HCT116 (cell line): ENCODE results near the gene IL6ST. TPM values are rescaled to one million over a fixed set of nuclear protein-coding genes. Genes with fewer than 3 reads are reported as not detected.

Experiments
- ATAC-seq: fragments of 200-7000 bp; cut with Tn5 transposase; 2 replicates; pipeline ENCODE4 v1.9.1; 2020; ENCODE audit warnings: mild to moderate bottlenecking, moderate library complexity
- BruUV-seq: library from RNA; stranded (reverse); fragments of 400-500 nt; replicated peaks from 2 replicates; lab custom pipeline; 2021; lab: Mats Ljungman, UMichigan
- CTCF ChIA-PET: fragments of 300-600 bp; sonication (Branson Sonifier 250); formaldehyde crosslinking; loops from one replicate; lab custom pipeline; 2021; ENCODE audit warnings: antibody characterized with exemption; lab: Charles Lee
- POLR2A ChIA-PET: fragments of 300-600, 350-600 bp; sonication (Branson Sonifier 250); formaldehyde crosslinking; loops from one replicate; lab custom pipeline; 2021; ENCODE audit warnings: antibody characterized with exemption; lab: Charles Lee
- RAD21 ChIA-PET, 2 experiments: fragments of 300-600 bp; sonication (Branson Sonifier 250); formaldehyde crosslinking; loops; one replicate each; lab custom pipeline; 2023; ENCODE audit warnings: low total read pairs in 2 of 2; ENCODE audit not compliant: uncharacterized antibody in 2 of 2, unreplicated experiment in 2 of 2, low non-redundant PET in 1 of 2; lab: Charles Lee
- DNase-seq: peaks from one replicate; pipeline ENCODE4 v3.0.0-alpha.2; 2010; ENCODE audit warnings: low read depth, low spot score
- H2AFZ ChIP-seq: fragments of 200-600 bp; shearing (Covaris generic), sonication (generic); 2 replicates; pipeline ENCODE4 v1.6.1; 2017; ENCODE audit warnings: low read depth, mixed run types, mixed read lengths, antibody characterized with exemption, low read length; ENCODE audit not compliant: poor library complexity, severe bottlenecking
- H3K27ac ChIP-seq: 2 replicates; pipeline ENCODE4 v1.5.1; 2012; ENCODE audit warnings: low read depth, low read length
- H3K27me3 ChIP-seq: fragments of 200-600 bp; sonication (generic); 2 replicates; pipeline ENCODE4 v1.6.1; 2016; ENCODE audit warnings: mixed run types, low read length, mixed read lengths; ENCODE audit not compliant: insufficient read depth
- H3K36me3 ChIP-seq, 2 experiments: fragments of 200-500 bp in 1 of 2; fragments of 200-600 bp in 1 of 2; sonication (Bioruptor generic) in 1 of 2; sonication (generic) in 1 of 2; 2 replicates each; pipeline versions ENCODE4 v1.5.1 to v1.6.1; 2014 to 2016; ENCODE audit warnings: low read length in 2 of 2, inconsistent platforms in 1 of 2, mixed read lengths in 1 of 2, mixed run types in 1 of 2; ENCODE audit not compliant: insufficient read depth in 2 of 2, control insufficient read depth in 1 of 2
- H3K4me1 ChIP-seq, 2 experiments: fragments of 200-600 bp in 1 of 2; sonication (generic) in 1 of 2; 2 replicates each; pipeline versions ENCODE4 v1.5.1 to v1.6.1; 2012 to 2017; ENCODE audit warnings: low read length in 2 of 2, inconsistent platforms in 1 of 2, mild to moderate bottlenecking in 1 of 2, mixed read lengths in 1 of 2, mixed run types in 1 of 2, moderate library complexity in 1 of 2; ENCODE audit not compliant: insufficient read depth in 2 of 2, control insufficient read depth in 1 of 2
- H3K4me2 ChIP-seq: fragments of 200-600 bp; sonication (generic); 2 replicates; pipeline ENCODE4 v1.6.1; 2017; ENCODE audit warnings: mixed run types, low read length, mixed read lengths
- H3K4me3 ChIP-seq, 2 experiments: fragments of 200-600 bp in 1 of 2; sonication (generic) in 1 of 2; replicated peaks in 1 of 2; 2 replicates each; pipeline ENCODE4 v1.5.1; 2011 to 2016; ENCODE audit warnings: low read length in 2 of 2, control low read depth in 1 of 2, low read depth in 1 of 2, mild to moderate bottlenecking in 1 of 2, mixed read lengths in 1 of 2, mixed run types in 1 of 2
- H3K79me2 ChIP-seq: fragments of 200-600 bp; sonication (generic); 2 replicates; pipeline ENCODE4 v1.6.1; 2017; ENCODE audit warnings: mild to moderate bottlenecking, mixed run types, low read length, moderate library complexity, mixed read lengths; ENCODE audit not compliant: insufficient read depth
- H3K9ac ChIP-seq: fragments of 200-600 bp; sonication (generic); 2 replicates; pipeline ENCODE4 v1.6.1; 2016; ENCODE audit warnings: low read length, mixed read lengths
- H3K9me2 ChIP-seq: fragments of 200-600 bp; sonication (generic), shearing (Covaris generic); 2 replicates; pipeline ENCODE4 v1.6.1; 2017; ENCODE audit warnings: mixed run types, mild to moderate bottlenecking, moderate library complexity; ENCODE audit not compliant: insufficient read depth
- H3K9me3 ChIP-seq, 2 experiments: fragments of 200-500 bp in 1 of 2; fragments of 200-600 bp in 1 of 2; sonication (Bioruptor generic) in 1 of 2; sonication (generic) in 1 of 2; 2 replicates each; pipeline ENCODE4 v1.6.1; 2014 to 2017; ENCODE audit warnings: low read length in 2 of 2, mixed read lengths in 2 of 2, inconsistent platforms in 1 of 2, low read depth in 1 of 2, mild to moderate bottlenecking in 1 of 2, mixed run types in 1 of 2, moderate library complexity in 1 of 2; ENCODE audit not compliant: control insufficient read depth in 1 of 2, insufficient read depth in 1 of 2
- H4K20me1 ChIP-seq: fragments of 200-600 bp; sonication (generic), shearing (Covaris generic); 2 replicates; pipeline ENCODE4 v1.6.1; 2017; ENCODE audit warnings: mixed run types, mild to moderate bottlenecking, moderate library complexity; ENCODE audit not compliant: insufficient read depth
- ATF3 ChIP-seq: IDR thresholded peaks from 2 replicates; pipeline ENCODE4 v1.6.1; 2012
- CEBPB ChIP-seq: IDR thresholded peaks from 2 replicates; pipeline ENCODE4 v1.6.1; 2012; ENCODE audit warnings: low read depth
- EZH2phosphoT487 ChIP-seq: fragments of 200-600 bp; IDR thresholded peaks from 2 replicates; pipeline ENCODE4 v1.6.1; 2018; ENCODE audit warnings: antibody characterized with exemption, borderline replicate concordance
- FOSL1 ChIP-seq: IDR thresholded peaks from 2 replicates; pipeline ENCODE4 v1.6.1; 2012; ENCODE audit warnings: low read depth
- JUND ChIP-seq: IDR thresholded peaks from 2 replicates; pipeline ENCODE4 v1.6.1; 2012
- REST ChIP-seq: IDR thresholded peaks from 2 replicates; pipeline ENCODE4 v1.6.1; 2012; ENCODE audit warnings: low read depth
- SIN3A ChIP-seq: IDR thresholded peaks from 2 replicates; pipeline ENCODE4 v1.6.1; 2012; ENCODE audit warnings: low read depth
- SP1 ChIP-seq: IDR thresholded peaks from 2 replicates; pipeline ENCODE4 v1.6.1; 2012; ENCODE audit warnings: low read depth
- SRF ChIP-seq: IDR thresholded peaks from 2 replicates; pipeline ENCODE4 v1.6.1; 2012; ENCODE audit warnings: low read depth
- TCF7L2 ChIP-seq: IDR thresholded peaks from 2 replicates; pipeline ENCODE4 v1.7.0; 2011; ENCODE audit warnings: borderline replicate concordance, inconsistent platforms; ENCODE audit not compliant: insufficient read depth, insufficient read length; ENCODE audit errors: extremely low read depth
- YY1 ChIP-seq: IDR thresholded peaks from 2 replicates; pipeline ENCODE4 v1.6.1; 2011; ENCODE audit warnings: low read length, low read depth, moderate library complexity, mild to moderate bottlenecking; ENCODE audit not compliant: insufficient replicate concordance; ENCODE audit errors: extremely low read depth
- ZNF274 ChIP-seq: fragments of 200-500 bp; sonication (Bioruptor generic); IDR thresholded peaks from 2 replicates; pipeline ENCODE4 v1.6.1; 2014; ENCODE audit warnings: mild to moderate bottlenecking, low read depth, low read length, inconsistent platforms
- intact Hi-C: fragments of 100-400 bp; cut with micrococcal nuclease; formaldehyde crosslinking; loops from 2 replicates; pipeline ENCODE4 v1.10.0; 2022
- total RNA-seq: library from RNA; stranded (reverse); gene quantifications from one replicate; pipeline ENCODE4 v1.2.1, GENCODE V29; 2021; ENCODE audit not compliant: unreplicated experiment
- TF ChIP-seq, protein P1 (sequence below): IDR thresholded peaks from 2 replicates; pipeline ENCODE4 v1.6.1; 2011; ENCODE audit warnings: mild to moderate bottlenecking, low read length, moderate library complexity; ENCODE audit not compliant: insufficient replicate concordance; ENCODE audit errors: extremely low read depth
- TF ChIP-seq, protein P2 (sequence below): IDR thresholded peaks from 2 replicates; pipeline ENCODE4 v1.6.1; 2012
- TF ChIP-seq, protein P3 (sequence below), 3 experiments: fragments of 200-600 bp in 1 of 3; sonication (generic) in 1 of 3; IDR thresholded peaks in 2 of 3; conservative IDR thresholded peaks in 1 of 3; 2 replicates each; pipeline ENCODE4 v1.5.1; 2012 to 2017; ENCODE audit warnings: low read depth in 2 of 3, low read length in 2 of 3, antibody characterized with exemption in 1 of 3, borderline replicate concordance in 1 of 3, control low read depth in 1 of 3, mild to moderate bottlenecking in 1 of 3, mixed read lengths in 1 of 3, mixed run types in 1 of 3, moderate library complexity in 1 of 3; ENCODE audit not compliant: insufficient read depth in 1 of 3

IL6ST gene
- total RNA-seq, 1 experiment from 2014 or later, result 26.5 TPM

DNA sequence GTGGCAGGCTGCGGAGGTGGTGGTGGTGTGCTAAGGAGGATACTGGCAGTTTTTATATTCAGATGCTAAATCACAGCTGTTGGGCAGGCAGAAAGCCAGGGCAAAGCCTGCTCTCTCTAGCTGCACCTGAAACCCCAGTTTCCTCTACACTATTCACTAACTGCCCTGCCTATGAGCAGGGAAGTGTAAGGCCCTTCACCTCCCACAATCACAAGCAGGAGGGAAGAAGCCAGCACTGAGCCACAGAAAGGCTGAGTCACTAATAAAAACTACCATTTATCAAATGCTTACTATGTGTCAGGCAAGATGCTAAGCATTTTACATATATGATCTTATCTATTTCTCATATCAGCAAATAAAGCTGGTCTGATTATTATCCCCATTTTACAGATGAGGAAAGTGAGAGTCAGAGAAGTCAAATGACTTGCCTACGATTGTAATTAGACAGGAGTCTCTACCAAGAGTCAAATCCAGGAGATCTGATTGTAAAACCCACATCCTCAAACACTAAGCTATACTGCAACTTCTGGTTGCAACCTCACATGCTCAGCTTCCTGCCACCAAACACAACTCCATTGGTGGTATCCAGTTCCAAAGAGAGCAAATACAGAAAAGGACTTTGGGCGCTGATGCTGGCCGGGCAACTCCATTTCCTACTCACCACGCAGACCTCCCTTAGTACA lies 17.7 kb upstream of the IL6ST start:
- Histone ChIP-seq H3K9me3 (no peaks in the 10 kb centered on the region), H3K27me3 (no peaks in the 10 kb centered on the region), H3K4me1 (no peaks in the 10 kb centered on the region), H2AFZ (no peak overlapping the region), H3K4me2 (no peak overlapping the region), H3K36me3 (no peaks in the 10 kb centered on the region), H3K9ac (no peak overlapping the region), H3K9me2 (no peaks in the 10 kb centered on the region), H3K79me2 (no peaks in the 10 kb centered on the region), H3K27ac (no peak overlapping the region), H4K20me1 (no peaks in the 10 kb centered on the region), H3K4me3 (no peak overlapping the region)
- TF ChIP-seq TCF7L2, result no peak
- TF ChIP-seq YY1, result no peak
- TF ChIP-seq CEBPB, result no peak
- no peak for TF ChIP-seq SP1
- no peak for TF ChIP-seq ZNF274
- TF ChIP-seq, protein P1, sequence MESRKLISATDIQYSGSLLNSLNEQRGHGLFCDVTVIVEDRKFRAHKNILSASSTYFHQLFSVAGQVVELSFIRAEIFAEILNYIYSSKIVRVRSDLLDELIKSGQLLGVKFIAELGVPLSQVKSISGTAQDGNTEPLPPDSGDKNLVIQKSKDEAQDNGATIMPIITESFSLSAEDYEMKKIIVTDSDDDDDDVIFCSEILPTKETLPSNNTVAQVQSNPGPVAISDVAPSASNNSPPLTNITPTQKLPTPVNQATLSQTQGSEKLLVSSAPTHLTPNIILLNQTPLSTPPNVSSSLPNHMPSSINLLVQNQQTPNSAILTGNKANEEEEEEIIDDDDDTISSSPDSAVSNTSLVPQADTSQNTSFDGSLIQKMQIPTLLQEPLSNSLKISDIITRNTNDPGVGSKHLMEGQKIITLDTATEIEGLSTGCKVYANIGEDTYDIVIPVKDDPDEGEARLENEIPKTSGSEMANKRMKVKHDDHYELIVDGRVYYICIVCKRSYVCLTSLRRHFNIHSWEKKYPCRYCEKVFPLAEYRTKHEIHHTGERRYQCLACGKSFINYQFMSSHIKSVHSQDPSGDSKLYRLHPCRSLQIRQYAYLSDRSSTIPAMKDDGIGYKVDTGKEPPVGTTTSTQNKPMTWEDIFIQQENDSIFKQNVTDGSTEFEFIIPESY, result no peak
- TF ChIP-seq SRF, result no peak
- TF ChIP-seq JUND, result no peak
- TF ChIP-seq FOSL1, result no peak
- TF ChIP-seq, protein P2, sequence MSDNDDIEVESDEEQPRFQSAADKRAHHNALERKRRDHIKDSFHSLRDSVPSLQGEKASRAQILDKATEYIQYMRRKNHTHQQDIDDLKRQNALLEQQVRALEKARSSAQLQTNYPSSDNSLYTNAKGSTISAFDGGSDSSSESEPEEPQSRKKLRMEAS, result no peak
- TF ChIP-seq ATF3, result no peak
- no peak for TF ChIP-seq REST
- TF ChIP-seq, protein P3, sequence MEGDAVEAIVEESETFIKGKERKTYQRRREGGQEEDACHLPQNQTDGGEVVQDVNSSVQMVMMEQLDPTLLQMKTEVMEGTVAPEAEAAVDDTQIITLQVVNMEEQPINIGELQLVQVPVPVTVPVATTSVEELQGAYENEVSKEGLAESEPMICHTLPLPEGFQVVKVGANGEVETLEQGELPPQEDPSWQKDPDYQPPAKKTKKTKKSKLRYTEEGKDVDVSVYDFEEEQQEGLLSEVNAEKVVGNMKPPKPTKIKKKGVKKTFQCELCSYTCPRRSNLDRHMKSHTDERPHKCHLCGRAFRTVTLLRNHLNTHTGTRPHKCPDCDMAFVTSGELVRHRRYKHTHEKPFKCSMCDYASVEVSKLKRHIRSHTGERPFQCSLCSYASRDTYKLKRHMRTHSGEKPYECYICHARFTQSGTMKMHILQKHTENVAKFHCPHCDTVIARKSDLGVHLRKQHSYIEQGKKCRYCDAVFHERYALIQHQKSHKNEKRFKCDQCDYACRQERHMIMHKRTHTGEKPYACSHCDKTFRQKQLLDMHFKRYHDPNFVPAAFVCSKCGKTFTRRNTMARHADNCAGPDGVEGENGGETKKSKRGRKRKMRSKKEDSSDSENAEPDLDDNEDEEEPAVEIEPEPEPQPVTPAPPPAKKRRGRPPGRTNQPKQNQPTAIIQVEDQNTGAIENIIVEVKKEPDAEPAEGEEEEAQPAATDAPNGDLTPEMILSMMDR (IDR thresholded peaks at IDR 0.05 in 2 of 3, conservative IDR thresholded peaks at IDR 0.05 in 1 of 3; ENCODE audit: borderline replicate concordance in 1 of 3, insufficient read depth in 1 of 3, low read depth in 2 of 3, low read length in 2 of 3), result no peak
- no peak for TF ChIP-seq EZH2phosphoT487
- no peak for TF ChIP-seq SIN3A
- no peak for ATAC-seq
- ChIA-PET RAD21 (no interaction called here), CTCF (no interaction called here), POLR2A (no interaction called here)
- DNase-seq, result no peak
- intact Hi-C loops, result no loop called here
- BruUV-seq, result no TSS peak
